Natural killer cell treated with Interleukin-12 subunit alpha and Interleukin-12 subunit beta and Interleukin-15 and Interleukin-18, amount 100 ng/mL, for 72 hours (primary cell): ENCODE data around the gene ITPKB. TPM values are rescaled to one million over a fixed set of nuclear protein-coding genes. Genes with fewer than 3 reads are reported as not detected.

Experiments used
- ATAC-seq, 2 donors: fragments of 150-1000 bp; cut with Tn5 transposase in 1 of 2; sonication (Bioruptor Pico), chemical (Tn5 transposase) in 1 of 2; 2 replicates each; pipeline ENCODE4 v1.10.0; 2021
- DNase-seq: peaks from one replicate; pipeline ENCODE4 v3.0.0; 2022; ENCODE audit warnings: low spot score
- H3K27ac Mint-ChIP-seq, 2 donors: 1 replicate in 1 of 2; 2 replicates in 1 of 2; pipeline ENCODE4 v1.8.0; 2022; ENCODE audit warnings: mixed read lengths in 2 of 2, mild to moderate bottlenecking in 1 of 2, moderate library complexity in 1 of 2
- H3K27me3 Mint-ChIP-seq, 2 donors: 1 replicate in 1 of 2; 2 replicates in 1 of 2; pipeline ENCODE4 v1.8.0; 2022; ENCODE audit warnings: mixed read lengths in 2 of 2
- H3K36me3 Mint-ChIP-seq: one replicate; pipeline ENCODE4 v1.8.0; 2022; ENCODE audit warnings: mixed read lengths
- H3K4me1 Mint-ChIP-seq, 2 donors: 1 replicate in 1 of 2; 2 replicates in 1 of 2; pipeline ENCODE4 v1.8.0; 2022; ENCODE audit warnings: low read depth in 2 of 2, mixed read lengths in 2 of 2, mild to moderate bottlenecking in 1 of 2
- H3K4me3 Mint-ChIP-seq: one replicate; pipeline ENCODE4 v1.8.0; 2022; ENCODE audit warnings: mixed read lengths
- H3K9me3 Mint-ChIP-seq: 2 replicates; pipeline ENCODE4 v1.8.0; 2022; ENCODE audit warnings: mixed read lengths
- total RNA-seq, 2 donors: library from RNA; stranded (reverse); gene quantifications; one replicate each; pipeline ENCODE4 v1.2.3, GENCODE V29; 2022

ITPKB gene
- total RNA-seq: 10 to 100 TPM; 27.2 to 35.2 TPM

DNA sequence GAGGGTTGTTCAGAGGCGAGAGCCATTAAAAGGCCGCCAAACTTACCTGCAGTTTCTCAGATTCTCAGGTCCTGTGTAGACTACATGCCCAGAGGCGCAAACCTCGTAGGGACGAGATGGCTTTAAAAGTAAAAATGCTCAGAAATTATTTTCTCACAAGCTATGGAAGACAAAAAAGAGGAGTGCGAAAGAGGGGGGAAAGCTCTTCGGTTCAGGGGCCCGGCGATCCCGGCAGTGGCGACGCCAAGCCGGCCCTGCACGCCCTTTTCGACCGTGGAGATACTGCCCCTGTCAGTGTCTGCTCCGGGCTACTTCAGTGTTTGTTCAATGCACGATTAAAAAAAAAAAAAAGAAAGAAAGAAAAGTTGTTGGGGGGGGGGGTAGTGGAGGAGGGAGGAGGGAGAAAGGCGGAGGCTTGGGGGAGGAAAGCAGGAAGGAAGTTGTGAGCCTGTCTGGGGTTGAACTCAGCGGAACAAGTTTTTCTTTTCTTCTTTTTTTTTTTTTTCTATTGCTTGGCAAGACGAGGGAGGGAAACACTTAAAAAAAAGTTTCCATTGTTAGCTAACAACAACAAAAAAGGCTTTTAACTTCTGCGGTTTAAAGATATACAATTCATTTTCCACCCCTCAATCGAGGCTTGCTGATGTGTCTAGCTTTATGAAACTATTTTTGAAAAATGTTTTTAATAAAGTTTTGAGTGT, at the start of gene ITPKB:
TSS of gene ITPKB (minus strand) at position 288 of the 701 bp plus-strand sequence. CDS start 1,824 bp downstream, outside the sequence.
- Mint-ChIP-seq H3K9me3 (no peaks in the 10 kb centered on the region), H3K27ac (peak within 1 kb of the TSS; percentile 69 to 96), H3K4me1 (peaks cover 15 to 21% of the 10 kb centered on the region in 2 donors)

GRCh38 chr1:226787638-226788037, 48.6 kb upstream of the ITPKB start:
- H3K9me3 Mint-ChIP-seq: no peaks in the 10 kb centered on the region
- no peaks in the 10 kb centered on the region for H3K36me3 Mint-ChIP-seq
- ATAC-seq (no peak), DNase-seq (no peak)
- no peak overlapping the region for H3K4me3 Mint-ChIP-seq
- no peaks in the 10 kb centered on the region for H3K4me1 Mint-ChIP-seq
- no peak overlapping the region for H3K27ac Mint-ChIP-seq
- no peaks in the 10 kb centered on the region for H3K27me3 Mint-ChIP-seq

More for the DNA sequence above, at the start of gene ITPKB:
- ATAC-seq: peak; percentile 37 to 68
- H3K4me3 Mint-ChIP-seq: peak within 1 kb of the TSS; percentile 83
- H3K27me3 Mint-ChIP-seq: no peaks in the 10 kb centered on the region
- peak; percentile 76 for DNase-seq
- peaks cover 10% of the 10 kb centered on the region for H3K36me3 Mint-ChIP-seq

- no peaks in the 10 kb centered on the region for H3K36me3 Mint-ChIP-seq
- no peaks in the 10 kb centered on the region for H3K27me3 Mint-ChIP-seq
- H3K27ac Mint-ChIP-seq: no peak overlapping the region
- H3K4me3 Mint-ChIP-seq: no peak overlapping the region
- DNase-seq (no peak), ATAC-seq (no peak)
- no peaks in the 10 kb centered on the region for H3K9me3 Mint-ChIP-seq
- no peaks in the 10 kb centered on the region for H3K4me1 Mint-ChIP-seq
These were observed 48.0 kb upstream of the ITPKB start for GRCh38 chr1:226787071-226787470.

DNA sequence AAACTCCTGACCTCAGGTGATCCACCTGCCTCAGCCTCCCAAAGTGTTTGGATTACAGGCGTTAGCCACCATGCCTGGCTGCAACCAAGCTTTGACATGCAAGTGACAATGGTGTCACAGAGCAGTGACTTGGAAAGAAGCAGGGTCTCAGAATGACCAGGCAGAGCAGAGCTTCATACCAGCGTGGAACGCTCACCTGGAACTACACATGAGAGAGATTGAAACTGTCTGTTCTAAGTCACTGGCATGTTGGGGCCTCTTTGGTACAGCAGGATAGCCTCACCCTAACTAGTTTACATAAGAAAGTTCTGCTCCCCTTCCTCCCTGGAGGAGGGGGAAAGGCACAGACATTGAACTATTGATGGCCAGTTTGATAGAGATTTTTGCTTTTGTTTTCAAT, 47.5 kb upstream of the ITPKB start:
- no peak overlapping the region for H3K4me3 Mint-ChIP-seq
- DNase-seq (no peak), ATAC-seq (no peak)
- no peaks in the 10 kb centered on the region for H3K9me3 Mint-ChIP-seq
- no peak overlapping the region for H3K27ac Mint-ChIP-seq
- no peaks in the 10 kb centered on the region for H3K4me1 Mint-ChIP-seq
- no peaks in the 10 kb centered on the region for H3K27me3 Mint-ChIP-seq
- no peaks in the 10 kb centered on the region for H3K36me3 Mint-ChIP-seq

- peaks cover 0 to 1% of the 10 kb centered on the region in 2 donors for H3K4me1 Mint-ChIP-seq
These were observed 46.7 kb upstream of the ITPKB start for GRCh38 chr1:226785805-226786204.

GRCh38 chr1:226784081-226785049, 45.3 kb upstream of the ITPKB start:
- H3K27ac Mint-ChIP-seq: no peak overlapping the region
- H3K4me3 Mint-ChIP-seq: no peak overlapping the region
- peaks cover 0 to 3% of the 10 kb centered on the region in 2 donors for H3K4me1 Mint-ChIP-seq
- DNase-seq (no peak), ATAC-seq (no peak)
- no peaks in the 10 kb centered on the region for H3K9me3 Mint-ChIP-seq
- H3K27me3 Mint-ChIP-seq: peaks cover 0 to 3% of the 10 kb centered on the region in 2 donors
- no peaks in the 10 kb centered on the region for H3K36me3 Mint-ChIP-seq

More at GRCh38 chr1:226785805-226786204, 46.7 kb upstream of the ITPKB start:
- H3K4me3 Mint-ChIP-seq: no peak overlapping the region
- no peaks in the 10 kb centered on the region for H3K36me3 Mint-ChIP-seq
- no peak for DNase-seq
- no peak overlapping the region for H3K27ac Mint-ChIP-seq
- H3K27me3 Mint-ChIP-seq: peaks cover 0 to 2% of the 10 kb centered on the region in 2 donors
- no peaks in the 10 kb centered on the region for H3K9me3 Mint-ChIP-seq
- ATAC-seq: no peak

- no peak overlapping the region for H3K4me3 Mint-ChIP-seq
- no peak overlapping the region for H3K27ac Mint-ChIP-seq
- H3K27me3 Mint-ChIP-seq: peaks cover 0 to 3% of the 10 kb centered on the region in 2 donors
- H3K4me1 Mint-ChIP-seq: peaks cover 0 to 3% of the 10 kb centered on the region in 2 donors
- no peaks in the 10 kb centered on the region for H3K9me3 Mint-ChIP-seq
- H3K36me3 Mint-ChIP-seq: no peaks in the 10 kb centered on the region
- DNase-seq (no peak), ATAC-seq (no peak)
These were observed 43.9 kb upstream of the ITPKB start for GRCh38 chr1:226782845-226783601.

DNA sequence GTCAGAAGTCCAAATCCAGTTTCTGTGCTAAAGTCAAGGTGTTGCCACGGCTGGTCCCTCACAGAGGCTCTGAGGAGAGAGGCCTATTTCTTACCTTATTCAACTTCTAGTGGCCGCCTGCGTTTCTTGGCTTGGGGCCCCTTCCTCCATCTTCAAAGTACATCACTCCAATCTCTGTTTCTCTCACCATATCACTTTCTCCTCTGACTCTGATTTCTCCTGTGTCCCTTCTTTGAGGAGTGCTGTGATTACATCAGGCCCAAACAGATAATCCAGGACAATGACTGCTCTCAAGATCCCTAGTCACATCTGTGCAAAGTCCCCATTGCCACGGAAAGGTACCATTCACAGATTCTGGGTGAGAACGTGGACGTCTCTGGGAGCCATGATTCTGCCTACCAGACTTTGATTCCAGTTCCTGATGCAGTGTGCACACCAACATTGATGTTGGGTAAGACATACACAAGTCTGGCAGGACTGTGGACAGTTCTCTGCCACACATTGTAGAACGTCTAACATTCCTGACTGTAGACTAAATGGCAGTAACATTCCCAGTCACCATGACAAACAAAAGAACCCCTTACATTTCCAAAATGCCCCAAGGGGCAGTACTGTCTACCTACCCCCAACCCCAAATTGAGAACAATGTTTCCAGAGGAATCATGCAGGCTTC, 43.0 kb upstream of the ITPKB start:
- peaks cover 0 to 3% of the 10 kb centered on the region in 2 donors for H3K4me1 Mint-ChIP-seq
- no peak for ATAC-seq
- H3K36me3 Mint-ChIP-seq: no peaks in the 10 kb centered on the region

GRCh38 chr1:226779561-226779960, 40.5 kb upstream of the ITPKB start:
- no peak overlapping the region for H3K27ac Mint-ChIP-seq
- H3K36me3 Mint-ChIP-seq: no peaks in the 10 kb centered on the region
- no peaks in the 10 kb centered on the region for H3K9me3 Mint-ChIP-seq
- peaks cover 0 to 3% of the 10 kb centered on the region in 2 donors for H3K27me3 Mint-ChIP-seq
- H3K4me1 Mint-ChIP-seq: peaks cover 0 to 3% of the 10 kb centered on the region in 2 donors
- no peak overlapping the region for H3K4me3 Mint-ChIP-seq
- no peak for ATAC-seq
- no peak for DNase-seq

More for the DNA sequence above, 43.0 kb upstream of the ITPKB start:
- no peak overlapping the region for H3K27ac Mint-ChIP-seq
- DNase-seq: no peak
- H3K27me3 Mint-ChIP-seq: peaks cover 0 to 3% of the 10 kb centered on the region in 2 donors
- no peak overlapping the region for H3K4me3 Mint-ChIP-seq
- H3K9me3 Mint-ChIP-seq: no peaks in the 10 kb centered on the region

DNA sequence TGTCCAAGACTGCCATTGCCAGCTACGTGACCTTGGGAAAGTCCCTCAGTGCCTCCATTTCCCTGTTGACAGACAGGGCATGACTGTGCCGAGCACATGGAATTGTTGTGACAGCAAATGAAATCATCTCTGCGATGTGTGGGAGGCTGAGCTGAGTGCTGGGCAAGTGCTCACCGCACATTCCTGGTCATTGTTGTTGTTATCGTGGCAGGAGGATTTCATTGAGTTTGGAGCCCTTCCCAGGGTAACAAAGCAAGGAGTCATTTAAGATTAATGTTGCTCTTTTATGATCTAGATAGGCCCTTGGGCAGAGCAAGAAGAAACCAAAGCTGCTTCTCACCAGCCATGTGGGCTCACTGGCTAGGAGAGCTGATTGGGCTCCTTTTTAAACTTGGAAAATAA, 39.6 kb upstream of the ITPKB start:
- peaks cover 0 to 3% of the 10 kb centered on the region in 2 donors for H3K4me1 Mint-ChIP-seq
- no peak for DNase-seq
- H3K27me3 Mint-ChIP-seq: peaks cover 0 to 3% of the 10 kb centered on the region in 2 donors
- H3K36me3 Mint-ChIP-seq: no peaks in the 10 kb centered on the region
- H3K4me3 Mint-ChIP-seq: no peak overlapping the region
- no peaks in the 10 kb centered on the region for H3K9me3 Mint-ChIP-seq
- no peak overlapping the region for H3K27ac Mint-ChIP-seq
- ATAC-seq: no peak

GRCh38 chr1:226776975-226777374, 37.9 kb upstream of the ITPKB start:
- ATAC-seq (no peak), DNase-seq (no peak)
- Mint-ChIP-seq H3K4me1 (peaks cover 0 to 5% of the 10 kb centered on the region in 2 donors), H3K9me3 (no peaks in the 10 kb centered on the region), H3K27ac (no peak overlapping the region), H3K36me3 (no peaks in the 10 kb centered on the region), H3K4me3 (no peak overlapping the region), H3K27me3 (peaks cover 0 to 3% of the 10 kb centered on the region in 2 donors)

- Mint-ChIP-seq H3K9me3 (no peaks in the 10 kb centered on the region), H3K36me3 (no peaks in the 10 kb centered on the region), H3K27me3 (peaks cover 0 to 3% of the 10 kb centered on the region in 2 donors), H3K4me3 (no peak overlapping the region), H3K4me1 (peaks cover 0 to 5% of the 10 kb centered on the region in 2 donors), H3K27ac (no peak overlapping the region)
- ATAC-seq: no peak
- no peak for DNase-seq
These were observed 37.0 kb upstream of the ITPKB start for GRCh38 chr1:226776066-226776465.
